HG03066 (cell line): Measurements from ENCODE around the gene DESI1.
"Not testable (repeated sequence)": the region's sequence is repeated elsewhere in the genome, so short reads cannot be mapped to it uniquely, and the experiment has no call there.

Source experiments
- ATAC-seq: cut with Tn5 transposase; IDR thresholded peaks from one replicate; pipeline ENCODE4 v1.9.1; 2021; ENCODE audit warnings: low read depth; ENCODE audit not compliant: unreplicated experiment

Gene DESI1

DNA sequence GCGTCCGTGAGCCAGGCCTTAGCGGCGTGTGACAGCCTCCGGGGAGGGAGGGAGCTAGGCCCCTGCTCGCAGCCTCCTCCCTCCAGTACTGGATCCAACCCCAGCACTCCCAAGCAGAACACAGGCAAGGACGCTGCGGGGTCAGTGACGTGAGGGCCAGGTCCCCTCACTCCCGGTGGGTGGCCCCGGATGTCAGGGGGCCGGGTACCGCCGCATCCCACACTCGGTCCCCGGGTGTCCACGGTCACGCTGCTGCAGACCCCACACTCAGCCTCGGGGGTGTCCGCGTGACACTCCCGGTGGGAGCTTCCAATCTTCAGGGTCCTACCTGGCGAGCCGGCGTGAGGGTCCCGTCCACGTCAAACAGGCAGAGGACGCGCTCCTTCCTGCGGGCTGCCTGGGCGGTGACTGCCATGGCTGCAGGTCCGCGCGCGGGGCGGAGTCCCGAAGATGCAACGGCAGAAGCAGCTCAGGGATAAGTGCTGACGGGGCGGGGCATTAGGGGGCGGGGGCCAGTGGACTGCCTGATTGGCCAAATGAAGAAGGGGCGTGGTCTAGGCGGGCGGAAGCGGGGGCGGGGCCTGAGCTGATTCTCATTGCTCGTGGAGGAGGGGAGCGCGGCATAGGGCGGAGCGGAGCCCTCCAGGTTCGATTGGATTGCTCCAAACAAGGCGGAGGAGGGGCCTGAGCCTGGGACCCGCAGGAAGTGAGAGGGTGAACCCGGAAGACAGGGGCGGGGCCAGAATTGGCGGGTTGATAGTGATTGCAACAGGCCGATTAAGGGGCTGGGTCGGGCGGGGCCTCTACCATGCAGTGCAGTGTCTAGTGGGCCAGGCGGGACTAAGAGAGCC lies 31.2 kb downstream of the DESI1 start, which contains the start of gene PMM1:
TSS of gene PMM1 (minus strand) at position 450 of the 851 bp plus-strand sequence. CDS start at position 415, 35 bp downstream.
- ATAC-seq: peak; percentile 92

DNA sequence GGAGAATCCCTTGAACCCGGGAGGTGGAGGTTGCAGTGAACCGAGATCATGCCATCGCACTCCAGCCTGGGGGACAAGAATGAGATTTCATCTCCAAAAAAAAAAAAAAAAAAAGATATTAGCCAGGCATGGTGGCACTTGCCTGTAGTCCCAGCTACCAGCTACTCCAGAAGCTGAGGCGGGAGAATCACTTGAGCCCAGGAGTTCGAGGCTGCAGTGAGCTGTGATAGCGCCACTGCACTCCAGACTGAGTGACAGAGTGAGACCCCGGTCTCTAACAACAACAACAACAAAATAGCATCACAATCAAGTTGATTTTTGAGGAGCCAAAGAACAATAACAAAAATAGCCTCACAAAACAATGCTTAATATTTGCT lies 33.5 kb downstream of the DESI1 start:
- no peak for ATAC-seq

DNA sequence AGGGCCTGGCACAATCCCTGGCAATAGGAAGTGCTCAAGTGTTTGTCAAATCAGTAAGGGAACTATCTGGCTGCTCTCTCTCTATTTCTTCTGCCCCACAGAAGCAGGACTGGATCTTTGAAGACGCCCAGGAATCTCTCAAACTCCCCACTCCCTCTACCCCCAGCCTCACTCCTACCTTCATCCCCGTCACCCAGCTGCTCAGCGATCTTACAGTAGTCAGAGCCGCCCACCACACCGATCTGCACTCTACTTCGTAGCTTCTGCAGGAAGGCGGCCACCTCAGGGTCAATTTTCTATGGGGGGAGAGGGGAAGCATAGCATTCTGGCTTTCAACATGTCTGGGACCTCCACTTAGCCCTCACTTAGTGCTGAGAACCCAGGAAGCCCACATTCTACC lies 34.9 kb downstream of the DESI1 start:
- ATAC-seq: no peak

DNA sequence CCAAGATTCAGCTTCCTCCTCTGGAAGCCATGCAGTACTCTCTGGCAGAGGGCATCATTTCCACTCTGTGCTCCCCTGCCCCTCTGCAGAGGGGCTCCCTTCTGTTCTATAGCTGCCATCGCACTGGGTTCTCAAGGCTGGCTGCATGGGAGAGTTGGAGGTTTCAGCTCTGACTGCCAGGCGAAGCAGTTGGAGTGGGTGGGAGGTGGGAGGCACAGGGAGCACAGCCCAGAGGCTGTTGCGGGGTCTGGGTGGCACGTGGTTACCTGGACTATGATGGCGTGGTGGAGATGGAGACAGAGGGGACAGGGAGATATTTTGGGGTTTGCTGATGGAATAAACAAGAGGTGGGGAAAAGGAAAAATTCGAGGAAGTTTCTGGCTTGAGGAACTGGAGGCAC lies 36.0 kb downstream of the DESI1 start:
- ATAC-seq: no peak

DNA sequence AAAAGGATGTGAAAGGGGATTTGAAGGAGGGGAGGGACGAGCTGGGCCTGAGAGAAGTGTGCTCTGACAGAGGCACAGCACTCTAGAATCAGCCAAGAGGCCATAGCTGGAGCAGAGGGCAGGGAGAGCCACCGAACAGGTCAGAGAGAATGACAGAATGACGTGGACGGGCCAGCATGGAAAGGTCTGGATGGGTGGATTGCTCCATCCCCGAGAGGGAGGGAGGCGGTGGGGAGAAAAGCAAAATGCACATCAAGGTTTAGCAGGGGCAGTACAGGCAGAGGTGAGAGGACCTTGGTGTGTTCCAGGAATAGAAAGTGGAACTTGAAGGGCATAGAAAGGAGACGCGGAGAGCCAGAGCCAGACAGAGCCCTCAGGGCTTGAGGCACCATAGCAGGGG lies 38.1 kb downstream of the DESI1 start:
- no peak for ATAC-seq

DNA sequence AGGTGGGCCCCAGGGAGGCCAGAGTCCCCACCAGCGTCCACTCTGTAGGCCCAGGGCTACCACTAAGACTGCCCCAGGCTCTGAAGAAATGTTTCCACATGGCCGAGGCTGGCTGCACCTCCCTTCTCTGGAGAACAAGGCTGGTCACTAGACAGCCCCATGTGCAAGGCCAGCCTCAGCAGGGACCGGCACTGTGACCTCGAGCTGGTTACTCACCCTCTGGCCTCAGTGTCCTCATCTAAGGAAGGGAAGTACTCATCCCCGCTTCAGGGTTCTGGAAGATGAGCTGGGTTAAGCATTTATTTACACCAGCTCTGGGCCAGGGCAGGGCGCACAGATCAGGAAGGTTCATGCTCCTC lies 40.9 kb downstream of the DESI1 start:
- ATAC-seq: no peak

DNA sequence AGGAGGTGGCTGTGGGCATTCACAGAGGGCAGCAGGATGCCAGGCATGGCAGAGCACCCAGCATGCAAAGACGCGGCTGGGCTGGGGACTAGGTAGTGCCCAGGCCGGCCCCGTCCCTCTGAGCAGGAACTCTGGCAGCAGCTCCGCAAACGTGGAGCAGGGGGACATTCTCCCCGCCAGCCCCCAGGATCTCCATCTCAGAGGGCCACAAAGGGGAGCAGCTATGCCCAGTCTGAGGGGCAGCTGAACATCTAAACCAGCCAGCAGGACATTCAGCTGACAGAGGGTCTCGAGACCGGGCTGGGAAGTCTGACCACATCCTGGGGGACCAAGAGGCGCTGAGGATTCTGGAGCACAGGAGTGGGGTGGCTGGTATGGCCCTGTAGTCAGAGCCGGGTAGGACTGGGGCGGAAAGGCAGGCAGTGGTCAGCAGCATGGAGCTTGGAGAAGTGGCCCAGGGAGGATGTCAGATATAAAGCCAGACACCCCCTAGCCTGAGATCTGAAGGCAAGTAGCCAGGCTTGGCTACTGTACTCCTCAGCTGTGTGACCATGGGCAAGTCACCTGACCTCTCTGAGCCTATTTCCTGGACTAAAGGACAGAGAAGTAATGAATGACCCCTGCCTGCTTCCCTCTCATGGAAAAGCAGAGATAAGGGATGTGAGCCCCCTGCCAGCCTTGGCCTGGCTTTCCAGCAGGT lies 41.4 kb downstream of the DESI1 start:
- ATAC-seq: no peak

- no peak for ATAC-seq
These were observed 42.0 kb downstream of the DESI1 start for GRCh38 chr22:41578818-41579217.

DNA sequence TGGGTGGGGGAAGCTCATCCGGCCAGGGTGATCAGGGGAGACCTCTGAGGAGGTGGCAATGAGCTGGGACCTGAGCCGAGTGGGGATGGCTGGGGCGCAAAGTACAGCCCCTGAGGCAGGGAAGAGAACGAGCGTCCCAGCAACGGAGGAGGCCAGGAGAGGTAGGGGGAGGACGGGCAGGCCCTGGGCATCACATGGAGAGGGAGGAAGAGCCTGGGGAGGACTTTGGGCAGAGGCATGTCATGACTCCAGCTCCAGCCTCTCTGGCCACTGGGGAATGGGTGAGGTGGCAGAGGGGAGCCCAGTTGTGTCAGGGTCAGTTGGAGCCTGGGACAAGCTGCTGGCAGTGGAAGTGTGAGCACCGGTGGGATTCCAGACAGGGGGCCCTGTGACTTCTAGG lies 42.7 kb downstream of the DESI1 start:
- no peak for ATAC-seq

DNA sequence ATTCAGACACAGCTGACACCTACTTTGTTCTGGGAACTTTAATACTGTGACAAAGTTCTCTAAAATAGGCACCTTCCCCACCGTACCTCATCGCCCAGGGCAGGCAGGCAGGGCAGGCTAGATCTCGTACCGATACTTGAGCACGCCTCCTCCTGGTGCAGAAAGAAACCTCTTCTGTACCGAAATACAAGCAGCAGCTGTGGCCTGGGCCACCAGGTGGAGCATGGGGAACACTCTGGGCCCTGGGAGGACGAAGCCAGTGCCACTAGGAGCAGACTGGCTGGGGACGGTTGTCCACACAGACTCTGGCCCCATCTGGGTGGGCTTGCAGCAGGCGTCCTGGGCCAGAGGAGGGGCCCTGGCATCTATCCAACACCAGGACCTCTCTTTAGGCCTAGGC lies 44.0 kb downstream of the DESI1 start:
- no peak for ATAC-seq

GRCh38 chr22:41575533-41575932 lies 45.3 kb downstream of the DESI1 start:
- ATAC-seq: no peak

DNA sequence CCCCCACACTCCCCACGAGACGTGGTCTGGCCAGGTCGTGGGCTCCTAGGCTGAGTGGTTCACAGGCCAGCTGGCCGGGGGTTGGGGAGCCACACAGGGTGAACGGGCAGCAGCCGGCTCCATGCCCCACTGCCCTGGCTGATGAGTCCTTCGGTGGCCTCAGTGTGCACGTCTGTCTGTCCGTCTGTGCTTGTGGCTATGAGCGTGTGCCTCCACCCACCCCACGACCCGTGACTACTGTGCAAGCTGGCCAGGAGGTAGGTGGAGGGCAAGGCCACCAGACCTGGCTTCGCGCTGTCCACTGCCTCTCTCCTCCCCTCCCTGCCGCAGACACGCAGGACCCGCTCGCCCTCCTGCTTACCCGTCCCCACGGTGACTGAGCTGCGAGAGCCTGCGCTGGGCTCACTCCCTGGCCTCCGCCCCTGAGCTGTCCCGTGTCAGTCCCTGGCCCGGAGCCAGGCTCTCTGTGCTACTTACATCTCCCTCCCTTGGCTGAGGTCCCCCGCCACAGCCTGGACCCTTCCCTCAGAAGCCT lies 45.9 kb downstream of the DESI1 start:
- ATAC-seq: no peak

- no peak for ATAC-seq
These were observed 47.2 kb downstream of the DESI1 start for GRCh38 chr22:41573677-41574076.

GRCh38 chr22:41572305-41572704 lies 48.5 kb downstream of the DESI1 start:
- ATAC-seq: not testable (repeated sequence)

GRCh38 chr22:41571786-41572185 lies 49.1 kb downstream of the DESI1 start:
- no peak for ATAC-seq

GRCh38 chr22:41570221-41570620 lies 50.6 kb downstream of the DESI1 start:
- no peak for ATAC-seq

DNA sequence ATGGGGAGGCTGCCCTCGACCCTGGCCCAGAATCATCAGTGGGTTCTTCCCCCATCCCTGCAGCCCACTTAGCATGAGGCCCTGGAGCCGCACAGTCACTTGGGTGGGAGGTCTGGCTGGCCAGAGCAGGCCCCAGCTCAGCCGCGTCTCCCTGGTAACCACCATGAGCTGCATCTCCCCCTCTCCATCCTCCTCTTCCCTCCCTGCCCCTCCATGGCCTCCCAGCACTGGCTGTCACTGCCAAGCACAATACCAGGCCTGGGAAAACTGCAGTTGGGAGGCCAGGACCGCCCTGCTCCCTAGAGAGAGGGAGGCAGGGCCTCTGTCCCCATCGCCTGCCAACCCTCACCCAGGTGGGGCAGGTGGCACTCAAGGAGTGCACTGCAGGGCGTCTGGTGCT lies 52.0 kb downstream of the DESI1 start:
- ATAC-seq: no peak

- ATAC-seq: no peak
These were observed 53.4 kb downstream of the DESI1 start for GRCh38 chr22:41567512-41567768.

GRCh38 chr22:41565403-41566054 lies 55.3 kb downstream of the DESI1 start:
- no peak for ATAC-seq

DNA sequence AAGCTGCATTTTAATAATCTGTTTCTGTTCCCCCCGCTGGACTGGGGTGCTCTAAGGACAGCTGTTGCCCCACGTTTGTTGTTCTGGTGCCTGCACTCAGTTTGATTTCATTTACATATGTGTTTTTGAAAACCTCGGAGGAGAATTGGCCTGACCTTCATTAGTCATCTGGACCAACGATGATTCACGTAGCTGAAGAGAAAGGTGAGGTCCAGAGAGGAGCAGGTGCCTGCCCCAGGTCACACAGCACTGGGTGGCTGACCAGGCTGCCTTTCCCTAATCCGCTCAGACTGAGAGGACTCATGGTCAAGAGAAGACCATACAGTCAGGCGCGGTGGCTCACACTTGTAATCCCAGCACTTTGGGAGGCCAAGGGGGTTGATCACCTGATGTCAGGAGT lies 56.3 kb downstream of the DESI1 start:
- no peak for ATAC-seq

- no peak for ATAC-seq
These were observed 57.7 kb downstream of the DESI1 start for GRCh38 chr22:41563051-41563711.
